SH-SY5Y (cell line): Measurements from ENCODE around the gene TBC1D22A.

Experiments used
- GATA2 ChIP-seq: IDR thresholded peaks from 2 replicates; pipeline ENCODE4 v1.6.1; 2011; ENCODE audit warnings: mild to moderate bottlenecking, low read depth, low read length
- GATA3 ChIP-seq: IDR thresholded peaks from 2 replicates; pipeline ENCODE4 v1.6.1; 2011; ENCODE audit warnings: low read depth, mild to moderate bottlenecking, low read length, moderate library complexity

DNA sequence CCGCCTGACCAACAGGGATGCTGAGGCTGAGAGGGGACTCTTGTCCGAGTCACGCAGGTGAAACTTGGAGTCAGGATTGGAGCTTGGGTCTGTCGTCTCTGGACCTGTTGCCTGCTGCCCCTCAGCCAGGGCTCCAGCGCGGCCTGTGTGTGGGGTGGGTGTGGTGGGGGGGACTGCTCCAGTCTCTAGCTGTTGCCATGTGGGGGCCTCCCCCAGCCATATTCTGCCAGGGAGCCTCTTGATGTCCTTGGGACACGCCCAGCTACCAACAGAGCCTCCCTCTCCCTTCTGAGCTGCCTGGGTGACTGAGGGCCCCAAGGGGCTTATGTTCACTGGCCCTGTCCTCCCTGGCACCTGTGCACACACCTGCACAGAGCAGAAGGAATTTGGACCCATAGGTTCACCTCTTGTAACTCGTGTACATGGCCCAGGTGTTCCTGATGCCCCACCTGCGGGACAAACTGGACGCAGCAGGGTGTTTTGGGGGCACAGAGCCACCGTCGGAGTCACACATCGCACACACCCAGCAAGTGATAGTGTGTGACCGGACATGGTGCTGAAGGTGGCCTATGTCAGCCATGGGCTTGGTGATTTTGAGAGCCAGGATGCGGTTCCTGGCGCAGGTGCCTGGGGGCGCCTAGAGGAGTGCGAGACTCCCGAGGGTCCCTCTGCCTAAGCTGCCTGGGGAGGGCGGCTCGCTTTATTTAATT is 252.3 kb downstream of the TBC1D22A start:
- TF ChIP-seq GATA2 = no peak
- no peak for TF ChIP-seq GATA3
